Trophoblast cell (in vitro differentiated cells and primary cell): ENCODE data around the gene KIF23.
A peak's percentile ranks its signal among the peaks of the same experiment; 100 is the strongest.

Experiments
- DNase-seq, 2 donors: peaks; one replicate each; pipeline ENCODE4 v3.0.0-alpha.2; 2016
- H2AFZ ChIP-seq: 2 replicates; pipeline ENCODE4 v1.6.1; 2013; ENCODE audit warnings: low read length, moderate library complexity, mild to moderate bottlenecking; ENCODE audit not compliant: insufficient read depth, poor library complexity
- H2AK5ac ChIP-seq: 2 replicates; pipeline ENCODE4 v1.6.1; 2013; ENCODE audit warnings: mild to moderate bottlenecking, low read length
- H2BK120ac ChIP-seq: 2 replicates; pipeline ENCODE4 v1.6.1; 2013; ENCODE audit warnings: low read length, mild to moderate bottlenecking, moderate library complexity; ENCODE audit not compliant: insufficient read depth, poor library complexity
- H2BK12ac ChIP-seq: 2 replicates; pipeline ENCODE4 v1.6.1; 2013; ENCODE audit warnings: mild to moderate bottlenecking, low read length, moderate library complexity
- H2BK5ac ChIP-seq: 2 replicates; pipeline ENCODE4 v1.6.1; 2013; ENCODE audit warnings: low read length, low read depth, moderate library complexity, mild to moderate bottlenecking; ENCODE audit not compliant: poor library complexity
- H3K14ac ChIP-seq: 2 replicates; pipeline ENCODE4 v1.6.1; 2013; ENCODE audit warnings: mild to moderate bottlenecking, low read length
- H3K18ac ChIP-seq: 2 replicates; pipeline ENCODE4 v1.6.1; 2013; ENCODE audit warnings: mild to moderate bottlenecking, low read length
- H3K23ac ChIP-seq: 2 replicates; pipeline ENCODE4 v1.6.1; 2013; ENCODE audit warnings: low read length
- H3K27ac ChIP-seq: 2 replicates; pipeline ENCODE4 v1.5.1; 2013; ENCODE audit warnings: low read depth, mild to moderate bottlenecking, inconsistent platforms, low read length, moderate library complexity
- H3K27me3 ChIP-seq: 2 replicates; pipeline ENCODE4 v1.6.1; 2013; ENCODE audit warnings: inconsistent platforms, mild to moderate bottlenecking, low read length, moderate library complexity; ENCODE audit not compliant: insufficient read depth
- H3K36me3 ChIP-seq, 2 experiments: 1 replicate in 1 of 2; 2 replicates in 1 of 2; pipeline ENCODE4 v1.6.1; 2013; ENCODE audit warnings: low read length in 2 of 2, mild to moderate bottlenecking in 2 of 2, moderate library complexity in 1 of 2; ENCODE audit not compliant: insufficient read depth in 2 of 2, control insufficient read depth in 1 of 2
- H3K4ac ChIP-seq: 2 replicates; pipeline ENCODE4 v1.6.1; 2013; ENCODE audit warnings: low read depth, mild to moderate bottlenecking, low read length, moderate library complexity
- H3K4me1 ChIP-seq, 2 experiments: 1 replicate in 1 of 2; 2 replicates in 1 of 2; pipeline ENCODE4 v1.6.1; 2013; ENCODE audit warnings: low read length in 2 of 2, mild to moderate bottlenecking in 2 of 2, moderate library complexity in 1 of 2; ENCODE audit not compliant: insufficient read depth in 2 of 2, control insufficient read depth in 1 of 2
- H3K4me2 ChIP-seq: 2 replicates; pipeline ENCODE4 v1.6.1; 2013; ENCODE audit warnings: inconsistent platforms, mild to moderate bottlenecking, low read length, moderate library complexity
- H3K4me3 ChIP-seq: 2 replicates; pipeline ENCODE4 v1.5.1; 2013; ENCODE audit warnings: mild to moderate bottlenecking, low read depth, low read length, inconsistent platforms
- H3K79me1 ChIP-seq: one replicate; pipeline ENCODE4 v1.6.1; 2013; ENCODE audit warnings: low read length
- H3K79me2 ChIP-seq: 2 replicates; pipeline ENCODE4 v1.6.1; 2013; ENCODE audit warnings: low read length, mild to moderate bottlenecking; ENCODE audit not compliant: control insufficient read depth, insufficient read depth, poor library complexity
- H3K9ac ChIP-seq: 2 replicates; pipeline ENCODE4 v1.6.1; 2013; ENCODE audit warnings: mild to moderate bottlenecking, low read length
- H3K9me3 ChIP-seq: 2 replicates; pipeline ENCODE4 v1.6.1; 2013; ENCODE audit warnings: low read depth, mild to moderate bottlenecking, control low read depth, inconsistent platforms, low read length; ENCODE audit not compliant: insufficient read depth
- H4K12ac ChIP-seq: 2 replicates; pipeline ENCODE4 v1.6.1; 2013; ENCODE audit warnings: low read depth, mild to moderate bottlenecking, low read length, moderate library complexity
- H4K8ac ChIP-seq: 2 replicates; pipeline ENCODE4 v1.6.1; 2013; ENCODE audit warnings: low read depth, mild to moderate bottlenecking, low read length, moderate library complexity
- H4K91ac ChIP-seq: one replicate; pipeline ENCODE4 v1.6.1; 2013; ENCODE audit warnings: low read depth, mild to moderate bottlenecking, low read length, moderate library complexity
- WGBS: extraction: QIAGEN DNeasy Blood & Tissue Kit; methylation state at CpG from one replicate; pipeline ENCODE4 v1.1.7; 2013; ENCODE audit warnings: missing lambda C conversion rate; ENCODE audit not compliant: insufficient read length, insufficient coverage; ENCODE audit errors: extremely low coverage; 5-methylcytosine and 5-hydroxymethylcytosine counted together

Gene KIF23

DNA sequence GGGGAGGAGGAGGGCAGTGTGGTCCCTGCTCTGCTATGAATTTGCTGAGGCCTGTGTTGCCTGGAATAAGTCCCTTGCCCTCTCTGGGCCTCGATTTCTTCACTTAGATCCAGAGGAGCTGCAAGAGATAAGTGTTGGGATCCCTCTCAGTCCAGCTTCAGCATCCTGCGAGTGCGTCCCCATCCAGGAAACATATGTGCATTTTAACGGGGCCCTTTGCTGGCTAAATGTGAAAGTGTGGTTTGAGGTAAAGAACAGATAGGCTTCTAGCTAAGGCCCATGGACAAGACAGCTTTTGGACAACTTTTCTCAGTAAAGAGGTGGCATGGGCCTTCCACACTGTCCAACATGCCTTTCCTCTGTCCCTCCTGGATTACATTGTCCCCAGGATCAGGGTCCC, 64.9 kb downstream of the KIF23 start:
- H2AK5ac ChIP-seq = no peak overlapping the region
- H4K8ac ChIP-seq = no peak overlapping the region
- no peak overlapping the region for H3K4me2 ChIP-seq
- no peak overlapping the region for H4K91ac ChIP-seq
- no peaks in the 10 kb centered on the region for H3K9me3 ChIP-seq
- H3K79me2 ChIP-seq = no peaks in the 10 kb centered on the region
- DNase-seq = no peak
- no peak overlapping the region for H3K9ac ChIP-seq
- no peak overlapping the region for H3K23ac ChIP-seq
- no peak overlapping the region for H4K12ac ChIP-seq
- no peak overlapping the region for H3K14ac ChIP-seq
- no peak overlapping the region for H3K4ac ChIP-seq
- H2AFZ ChIP-seq = no peak overlapping the region
- H3K79me1 ChIP-seq = no peaks in the 10 kb centered on the region
- WGBS = no CpG with 5 or more reads among the region's 4 CpGs
- H2BK12ac ChIP-seq = no peak overlapping the region
- H3K4me1 ChIP-seq = peaks cover 0 to 2% of the 10 kb centered on the region in 2 experiments
- no peak overlapping the region for H3K18ac ChIP-seq
- no peak overlapping the region for H3K4me3 ChIP-seq
- no peaks in the 10 kb centered on the region for H3K36me3 ChIP-seq
- no peak overlapping the region for H3K27ac ChIP-seq
- no peak overlapping the region for H2BK120ac ChIP-seq
- no peaks in the 10 kb centered on the region for H3K27me3 ChIP-seq
- no peak overlapping the region for H2BK5ac ChIP-seq

DNA sequence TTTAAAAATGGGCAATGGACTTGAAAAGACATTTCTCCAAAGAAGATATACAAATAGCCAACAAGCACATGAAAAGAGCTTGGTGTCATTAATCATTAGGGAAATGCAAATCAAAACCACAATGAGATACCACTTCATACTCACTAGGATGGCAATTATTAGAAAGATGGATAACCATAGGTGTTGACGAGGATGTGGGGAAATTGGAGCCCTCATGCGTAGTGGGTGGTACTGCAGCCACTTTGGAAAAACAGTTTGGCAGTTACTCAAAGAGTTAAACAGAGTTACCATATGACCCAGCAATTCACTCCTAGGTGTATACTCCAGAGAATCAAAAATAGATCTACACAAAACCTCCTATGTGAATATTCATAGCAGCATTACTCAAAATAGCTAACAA, 65.8 kb downstream of the KIF23 start:
- H3K27me3 ChIP-seq = no peaks in the 10 kb centered on the region
- no peak for DNase-seq
- H3K4me1 ChIP-seq = peaks cover 0 to 2% of the 10 kb centered on the region in 2 experiments
- no peak overlapping the region for H2BK5ac ChIP-seq
- no peaks in the 10 kb centered on the region for H3K79me1 ChIP-seq
- no peak overlapping the region for H3K14ac ChIP-seq
- no peak overlapping the region for H2AFZ ChIP-seq
- H3K4me3 ChIP-seq = no peak overlapping the region
- H4K91ac ChIP-seq = no peak overlapping the region
- peaks cover 1% of the 10 kb centered on the region for H3K9me3 ChIP-seq
- H3K18ac ChIP-seq = no peak overlapping the region
- H2BK12ac ChIP-seq = no peak overlapping the region
- H4K8ac ChIP-seq = no peak overlapping the region
- H3K4ac ChIP-seq = no peak overlapping the region
- H3K27ac ChIP-seq = no peak overlapping the region
- no peaks in the 10 kb centered on the region for H3K36me3 ChIP-seq
- H2AK5ac ChIP-seq = no peak overlapping the region
- H3K23ac ChIP-seq = no peak overlapping the region
- no peak overlapping the region for H4K12ac ChIP-seq
- H2BK120ac ChIP-seq = no peak overlapping the region
- WGBS = no CpG with 5 or more reads among the region's 2 CpGs
- no peaks in the 10 kb centered on the region for H3K79me2 ChIP-seq
- no peak overlapping the region for H3K4me2 ChIP-seq
- H3K9ac ChIP-seq = no peak overlapping the region

- Histone ChIP-seq H3K4me3 (no peak overlapping the region), H3K4ac (no peak overlapping the region), H3K27ac (no peak overlapping the region), H2BK12ac (no peak overlapping the region), H3K79me2 (no peaks in the 10 kb centered on the region), H3K14ac (no peak overlapping the region), H2BK120ac (no peak overlapping the region), H3K4me2 (no peak overlapping the region), H3K36me3 (no peaks in the 10 kb centered on the region), H3K9ac (no peak overlapping the region), H3K9me3 (peaks cover 4% of the 10 kb centered on the region), H3K27me3 (no peaks in the 10 kb centered on the region), H4K12ac (no peak overlapping the region), H3K79me1 (no peaks in the 10 kb centered on the region), H3K18ac (no peak overlapping the region), H4K8ac (no peak overlapping the region), H2AK5ac (no peak overlapping the region), H2AFZ (no peak overlapping the region), H3K4me1 (peaks cover 0 to 2% of the 10 kb centered on the region in 2 experiments), H3K23ac (no peak overlapping the region), H4K91ac (no peak overlapping the region), H2BK5ac (no peak overlapping the region)
- DNase-seq = peak; percentile 60 to 73
- no CpG with 5 or more reads among the region's 3 CpGs for WGBS
Measured at GRCh38 chr15:69480932-69481331, 66.8 kb downstream of the KIF23 start.

DNA sequence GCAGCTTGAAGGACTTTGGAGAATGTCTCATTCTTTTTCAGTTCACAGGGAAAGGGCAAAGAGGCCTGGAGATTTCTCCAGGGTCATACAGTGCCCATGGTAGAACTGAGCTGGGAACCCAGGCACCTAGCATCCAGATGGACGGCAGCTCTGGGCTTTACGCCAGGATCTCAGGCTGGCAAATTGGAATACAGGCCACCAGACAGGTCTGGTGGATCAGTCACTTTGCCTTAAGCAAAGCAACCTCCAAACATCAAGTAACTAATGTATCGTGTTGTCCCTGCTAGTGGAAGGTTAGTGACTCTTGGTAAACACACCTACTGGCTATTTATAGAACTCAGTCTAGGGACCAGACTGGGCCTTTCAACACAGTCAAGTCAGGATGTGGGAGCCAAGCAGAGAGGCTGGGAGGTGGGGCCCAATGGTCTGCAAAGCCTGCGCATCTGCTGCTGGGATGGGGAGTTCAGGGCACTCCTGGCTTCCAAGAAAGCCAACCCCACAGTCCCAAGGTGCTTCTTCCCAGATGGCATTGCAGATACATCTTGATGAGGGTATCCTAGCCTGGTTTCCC, 68.6 kb downstream of the KIF23 start:
- H4K91ac ChIP-seq = no peak overlapping the region
- no peak overlapping the region for H3K4me3 ChIP-seq
- H3K4ac ChIP-seq = no peak overlapping the region
- no peak overlapping the region for H4K12ac ChIP-seq
- no peak overlapping the region for H3K18ac ChIP-seq
- H3K27ac ChIP-seq = no peak overlapping the region
- H3K4me2 ChIP-seq = no peak overlapping the region
- no peak overlapping the region for H3K14ac ChIP-seq
- no peak overlapping the region for H4K8ac ChIP-seq
- no peak for DNase-seq
- H3K36me3 ChIP-seq = no peaks in the 10 kb centered on the region
- no peak overlapping the region for H2BK120ac ChIP-seq
- no peak overlapping the region for H2BK5ac ChIP-seq
- H3K9me3 ChIP-seq = peaks cover 4% of the 10 kb centered on the region
- no peaks in the 10 kb centered on the region for H3K79me1 ChIP-seq
- no peak overlapping the region for H3K9ac ChIP-seq
- H3K27me3 ChIP-seq = no peaks in the 10 kb centered on the region
- peaks cover 0 to 2% of the 10 kb centered on the region in 2 experiments for H3K4me1 ChIP-seq
- no peak overlapping the region for H3K23ac ChIP-seq
- no peak overlapping the region for H2BK12ac ChIP-seq
- no peak overlapping the region for H2AK5ac ChIP-seq
- H2AFZ ChIP-seq = no peak overlapping the region
- WGBS = no CpG with 5 or more reads among the region's 4 CpGs
- no peaks in the 10 kb centered on the region for H3K79me2 ChIP-seq
